Stimulated activated memory B cell treated with anti-CD40 and anti-IgM and Interleukin-4, amounts not matched to agents 10 μg/mL and 1 μg/mL and 100 μg/mL, for 72 hours (primary cell): ENCODE measurements around the gene DHFR.
"Not testable (repeated sequence)": the region's sequence is repeated elsewhere in the genome, so short reads cannot be mapped to it uniquely, and the experiment has no call there.

Source experiments
- ATAC-seq: fragments of 150-1000 bp; cut with Tn5 transposase; 2 replicates; pipeline ENCODE4 v1.10.0; 2021
- H3K27ac Mint-ChIP-seq: one replicate; pipeline ENCODE4 v1.8.0; 2022; ENCODE audit warnings: mild to moderate bottlenecking, mixed read lengths
- H3K27me3 Mint-ChIP-seq: one replicate; pipeline ENCODE4 v1.8.0; 2022; ENCODE audit warnings: mixed read lengths
- H3K36me3 Mint-ChIP-seq: one replicate; pipeline ENCODE4 v1.8.0; 2022; ENCODE audit warnings: mixed read lengths
- H3K4me1 Mint-ChIP-seq: one replicate; pipeline ENCODE4 v1.8.0; 2022; ENCODE audit warnings: mixed read lengths
- H3K4me3 Mint-ChIP-seq: one replicate; pipeline ENCODE4 v1.8.0; 2022; ENCODE audit warnings: mild to moderate bottlenecking, moderate library complexity, mixed read lengths
- H3K9me3 Mint-ChIP-seq: one replicate; pipeline ENCODE4 v1.8.0; 2022; ENCODE audit warnings: mixed read lengths

The DHFR gene

DNA sequence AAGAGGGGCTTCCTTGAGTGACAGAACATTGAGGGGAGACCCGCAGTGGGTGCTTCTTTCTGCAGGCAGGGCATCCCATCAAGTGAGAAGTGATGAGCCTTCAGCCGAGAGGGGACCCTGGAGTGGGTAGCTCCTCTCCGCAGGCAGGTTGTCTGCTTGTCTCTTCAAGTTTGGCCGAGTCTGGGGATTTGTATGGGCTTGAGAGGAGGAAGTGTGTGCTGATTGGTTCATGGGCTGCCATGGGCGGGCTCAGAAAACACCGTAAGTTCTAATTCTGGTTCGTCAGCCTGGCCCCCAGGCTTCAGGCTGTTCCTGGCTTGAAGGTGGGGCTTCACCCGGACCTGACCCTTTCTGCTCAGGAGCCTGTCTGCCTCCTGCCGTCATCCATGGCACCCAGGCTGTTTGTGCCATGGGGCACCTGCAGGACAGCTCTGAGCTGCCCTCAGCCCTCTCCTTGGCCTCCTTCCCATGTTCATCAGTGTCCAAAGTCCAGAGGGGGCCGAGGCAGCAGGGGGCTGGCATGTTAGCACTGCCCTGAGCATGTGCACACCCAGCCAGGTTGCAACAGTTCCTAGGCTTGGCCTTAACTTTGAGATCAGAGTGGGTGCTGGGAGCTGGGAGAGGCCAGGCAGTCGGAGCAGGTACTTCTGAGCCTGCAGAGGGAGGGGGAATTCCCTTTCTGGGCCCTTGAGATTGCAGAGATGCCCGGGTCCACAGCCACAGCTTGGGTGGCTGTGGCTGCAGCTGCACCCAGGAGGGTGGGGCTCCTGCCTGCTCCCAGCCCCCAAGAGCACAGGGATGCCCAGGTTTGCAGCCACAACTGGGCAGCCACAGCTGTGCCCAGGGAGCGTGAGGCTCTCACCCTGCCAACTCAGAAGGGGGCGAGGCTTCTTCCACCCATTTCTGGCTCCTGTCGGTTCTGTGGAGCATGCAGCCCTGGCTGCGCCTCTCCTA lies 13.5 kb upstream of the DHFR start:
- ATAC-seq = peak; percentile 95
- H3K36me3 Mint-ChIP-seq = peaks cover 43% of the 10 kb centered on the region
- H3K4me1 Mint-ChIP-seq = peaks cover 19% of the 10 kb centered on the region
- peak overlapping the region; percentile 77 for H3K4me3 Mint-ChIP-seq
- H3K27me3 Mint-ChIP-seq = no peaks in the 10 kb centered on the region
- H3K9me3 Mint-ChIP-seq = no peaks in the 10 kb centered on the region
- peak overlapping the region; percentile 81 for H3K27ac Mint-ChIP-seq

DNA sequence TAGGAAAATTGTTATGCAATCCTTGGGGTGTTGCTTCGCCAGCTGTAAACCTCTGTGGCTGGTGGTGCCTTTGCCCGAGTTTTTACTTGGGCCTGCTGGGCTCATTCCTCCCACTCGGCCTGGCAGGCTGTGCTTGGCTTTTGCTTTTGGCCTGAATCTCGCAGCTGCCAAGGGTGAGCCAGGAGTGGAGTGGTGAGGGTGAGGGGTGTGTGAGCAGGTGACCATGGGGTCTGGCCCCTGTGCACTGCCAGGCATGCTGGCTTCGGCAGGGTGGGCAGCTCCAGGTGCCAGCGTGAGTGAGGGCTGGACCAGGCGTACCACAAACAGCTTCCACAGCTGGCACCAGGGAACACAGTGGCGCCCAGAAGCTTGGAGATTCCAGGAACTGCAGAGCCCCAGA lies 12.6 kb upstream of the DHFR start:
- Mint-ChIP-seq H3K4me1 (peaks cover 19% of the 10 kb centered on the region), H3K27ac (peak overlapping the region; percentile 81), H3K36me3 (peaks cover 44% of the 10 kb centered on the region), H3K9me3 (no peaks in the 10 kb centered on the region), H3K27me3 (no peaks in the 10 kb centered on the region), H3K4me3 (no peak overlapping the region)
- ATAC-seq = no peak

DNA sequence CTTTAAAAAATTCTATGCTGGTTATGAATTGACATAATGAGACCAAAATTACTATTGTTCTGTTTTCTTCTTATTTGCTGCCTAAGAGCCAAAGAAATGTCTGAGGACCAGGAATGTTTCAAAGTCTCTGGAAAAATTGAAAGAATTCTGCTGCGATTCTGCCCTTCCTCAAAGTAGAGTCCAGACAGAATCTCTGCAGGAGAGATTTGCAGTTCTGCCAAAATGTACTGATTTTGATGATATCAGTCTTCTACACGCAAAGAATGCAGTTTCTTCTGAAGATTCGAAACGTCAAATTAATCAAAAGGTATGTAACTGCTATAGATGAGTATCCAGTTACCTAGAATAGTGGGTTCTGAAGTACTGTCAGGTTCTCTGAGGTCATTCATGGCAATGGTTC lies 10.3 kb upstream of the DHFR start:
- no peak overlapping the region for H3K4me3 Mint-ChIP-seq
- peaks cover 25% of the 10 kb centered on the region for H3K4me1 Mint-ChIP-seq
- H3K9me3 Mint-ChIP-seq = no peaks in the 10 kb centered on the region
- no peak overlapping the region for H3K27ac Mint-ChIP-seq
- H3K36me3 Mint-ChIP-seq = peaks cover 61% of the 10 kb centered on the region
- ATAC-seq = no peak
- H3K27me3 Mint-ChIP-seq = no peaks in the 10 kb centered on the region

DNA sequence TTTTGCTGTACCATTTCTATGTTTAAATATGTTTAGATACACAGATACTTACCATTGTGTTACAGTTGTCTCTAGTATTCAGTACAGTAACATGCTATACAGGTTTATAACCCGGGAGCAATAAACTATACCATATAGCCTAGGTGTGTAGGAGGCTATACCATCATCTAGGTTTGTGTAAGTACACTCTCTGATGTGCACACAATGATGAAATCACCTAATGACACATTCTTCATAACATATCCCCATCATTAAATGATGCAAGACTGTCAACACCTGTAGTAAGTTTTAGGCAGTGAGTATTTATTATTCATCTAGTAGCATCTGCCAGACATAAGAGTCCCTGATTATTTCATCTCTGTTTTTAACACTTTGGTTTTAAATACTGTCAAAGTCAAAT lies 7.3 kb upstream of the DHFR start:
- Mint-ChIP-seq H3K4me1 (peaks cover 6% of the 10 kb centered on the region), H3K36me3 (peaks cover 73% of the 10 kb centered on the region), H3K27me3 (no peaks in the 10 kb centered on the region), H3K27ac (no peak overlapping the region), H3K4me3 (no peak overlapping the region), H3K9me3 (no peaks in the 10 kb centered on the region)
- no peak for ATAC-seq

DNA sequence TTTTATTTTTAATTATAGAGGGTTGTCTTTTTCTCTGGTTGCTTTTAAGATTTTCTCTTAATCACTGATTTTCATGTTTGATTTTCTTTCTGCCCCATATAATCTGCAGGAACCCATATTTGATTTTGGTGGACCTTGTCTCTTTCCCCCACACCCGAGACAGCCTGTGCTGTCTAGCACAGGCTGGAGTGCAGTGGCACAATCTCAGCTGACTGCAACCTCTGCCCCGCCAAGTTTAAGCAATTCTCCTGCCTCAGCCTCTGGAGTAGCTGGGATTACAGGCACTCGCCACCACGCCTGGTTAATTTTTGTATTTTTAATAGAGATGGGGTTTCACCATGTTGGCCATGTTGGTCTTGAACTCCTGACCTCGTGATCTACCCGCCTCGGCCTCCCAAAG lies 5.9 kb upstream of the DHFR start:
- H3K27me3 Mint-ChIP-seq, H3K9me3 Mint-ChIP-seq, H3K4me1 Mint-ChIP-seq, H3K4me3 Mint-ChIP-seq, ATAC-seq, H3K27ac Mint-ChIP-seq: not testable (repeated sequence)
- peaks cover 74% of the 10 kb centered on the region for H3K36me3 Mint-ChIP-seq

DNA sequence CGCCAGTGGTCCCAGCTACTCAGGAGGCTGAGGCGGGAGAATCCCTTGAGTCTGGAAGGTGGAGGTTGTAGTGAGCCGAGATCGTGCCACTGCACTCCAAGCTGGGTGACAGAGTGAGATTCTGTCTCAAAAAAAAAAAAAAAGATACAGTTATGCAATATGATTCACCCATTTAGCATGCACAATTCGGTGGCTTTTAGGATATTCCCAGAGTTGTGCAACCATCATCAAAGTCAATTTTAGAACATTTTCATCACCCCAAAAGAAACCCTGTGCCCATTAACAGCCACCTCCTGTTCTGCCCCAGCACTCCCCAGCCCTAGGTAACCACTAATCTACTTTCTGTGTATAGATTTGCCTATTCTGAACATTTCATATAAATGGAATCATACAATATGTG lies 4.3 kb upstream of the DHFR start:
- Mint-ChIP-seq H3K4me3 (no peak overlapping the region), H3K4me1 (peaks cover 18% of the 10 kb centered on the region), H3K9me3 (no peaks in the 10 kb centered on the region), H3K27me3 (no peaks in the 10 kb centered on the region), H3K36me3 (peaks cover 59% of the 10 kb centered on the region), H3K27ac (no peak overlapping the region)
- no peak for ATAC-seq

DNA sequence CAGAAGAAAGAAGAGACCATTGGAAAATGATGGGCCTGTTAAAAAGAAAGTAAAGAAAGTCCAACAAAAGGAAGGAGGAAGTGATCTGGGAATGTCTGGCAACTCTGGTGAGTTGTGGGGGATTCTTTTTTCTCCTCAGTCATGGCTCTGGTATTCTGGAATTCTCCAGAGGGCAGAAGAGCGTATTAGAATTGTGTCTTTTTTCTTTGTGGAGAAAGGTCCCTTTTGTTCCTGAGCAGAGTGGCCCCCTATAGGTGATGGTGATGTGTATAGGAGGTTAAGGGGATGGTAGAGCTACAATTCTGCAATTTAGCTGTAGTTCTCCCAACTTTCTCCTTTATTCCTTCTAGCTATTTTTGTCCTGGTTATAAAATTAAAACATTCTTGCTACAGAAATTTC lies 1.6 kb upstream of the DHFR start:
- H3K4me1 Mint-ChIP-seq = peaks cover 31% of the 10 kb centered on the region
- no peaks in the 10 kb centered on the region for H3K27me3 Mint-ChIP-seq
- H3K9me3 Mint-ChIP-seq = no peaks in the 10 kb centered on the region
- no peak for ATAC-seq
- H3K27ac Mint-ChIP-seq = peak overlapping the region; percentile 94
- peak overlapping the region; percentile 2 for H3K4me3 Mint-ChIP-seq
- peaks cover 47% of the 10 kb centered on the region for H3K36me3 Mint-ChIP-seq

DNA sequence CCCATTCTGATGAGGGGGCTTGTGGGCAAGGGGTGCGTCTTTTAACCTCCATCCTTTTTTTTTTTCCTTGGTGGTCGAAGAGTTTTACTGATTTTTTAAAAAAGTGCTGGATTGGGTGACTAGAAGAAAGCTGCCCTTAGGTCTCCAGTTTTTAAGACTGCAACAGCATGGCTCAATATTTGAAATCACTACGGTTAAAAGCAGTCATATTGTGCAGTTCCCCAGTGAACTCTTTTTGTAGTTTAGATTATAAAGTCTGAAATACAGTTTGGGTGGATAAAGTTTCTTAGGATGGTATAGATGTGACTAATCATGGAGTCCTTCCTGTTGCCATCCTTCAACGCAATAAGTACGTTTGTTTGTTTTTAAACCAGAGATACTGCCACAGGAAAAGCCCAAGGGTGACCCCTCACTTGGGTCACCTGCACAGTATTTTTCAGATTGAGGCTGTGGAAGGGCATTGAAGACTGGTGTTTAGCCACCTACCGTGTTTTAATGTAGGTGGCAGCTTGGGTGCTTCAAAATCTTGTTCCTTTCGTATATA lies 520 bp upstream of the DHFR start:
- H3K36me3 Mint-ChIP-seq = peaks cover 36% of the 10 kb centered on the region
- no peaks in the 10 kb centered on the region for H3K27me3 Mint-ChIP-seq
- H3K4me3 Mint-ChIP-seq = peak overlapping the region; percentile 87
- peaks cover 25% of the 10 kb centered on the region for H3K4me1 Mint-ChIP-seq
- no peaks in the 10 kb centered on the region for H3K9me3 Mint-ChIP-seq
- H3K27ac Mint-ChIP-seq = peak overlapping the region; percentile 94
- no peak for ATAC-seq

DNA sequence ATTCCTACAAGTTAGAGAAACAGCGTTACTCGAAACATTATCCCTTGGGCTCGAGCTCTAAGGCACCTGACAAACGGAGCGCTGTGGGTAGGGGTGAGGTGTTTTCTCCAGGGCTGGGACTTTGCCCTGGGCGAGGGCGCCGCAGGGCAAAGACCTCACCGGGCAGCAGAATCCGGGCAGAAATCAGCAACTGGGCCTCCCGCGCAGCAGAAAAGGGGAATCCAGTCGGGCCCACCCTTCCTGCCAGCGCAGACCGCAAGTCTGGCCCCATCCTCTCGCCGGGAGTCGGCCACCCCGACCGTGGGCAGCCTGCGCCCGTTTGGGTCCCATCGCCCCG lies 761 bp downstream of the DHFR start:
- Mint-ChIP-seq H3K36me3 (peaks cover 24% of the 10 kb centered on the region), H3K9me3 (no peaks in the 10 kb centered on the region), H3K4me1 (peaks cover 25% of the 10 kb centered on the region), H3K27me3 (no peaks in the 10 kb centered on the region), H3K4me3 (peak overlapping the region; percentile 87), H3K27ac (peak overlapping the region; percentile 94)
- ATAC-seq = no peak

DNA sequence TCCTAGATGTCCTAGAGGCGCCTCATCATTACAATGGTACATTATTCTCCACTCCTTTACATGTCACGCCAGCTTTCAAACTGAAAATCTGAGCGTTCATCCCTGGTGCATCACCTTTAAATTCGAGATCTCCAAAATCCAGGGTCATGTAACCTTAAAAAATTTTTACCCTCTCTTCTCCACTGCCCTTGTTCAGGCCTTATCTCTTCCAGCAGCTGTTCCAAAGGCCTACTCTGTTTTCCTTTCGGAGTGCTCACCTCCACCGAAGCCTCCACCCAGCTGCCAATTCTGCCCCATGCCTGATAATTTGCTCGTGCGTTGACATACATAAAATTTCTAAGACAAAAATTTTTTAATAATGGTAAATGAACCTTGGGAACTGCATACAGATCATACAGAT lies 1.3 kb downstream of the DHFR start:
- H3K4me1 Mint-ChIP-seq = peaks cover 25% of the 10 kb centered on the region
- no peaks in the 10 kb centered on the region for H3K27me3 Mint-ChIP-seq
- peaks cover 25% of the 10 kb centered on the region for H3K36me3 Mint-ChIP-seq
- peak overlapping the region; percentile 87 for H3K4me3 Mint-ChIP-seq
- ATAC-seq = no peak
- H3K27ac Mint-ChIP-seq = peak overlapping the region; percentile 94
- H3K9me3 Mint-ChIP-seq = no peaks in the 10 kb centered on the region

DNA sequence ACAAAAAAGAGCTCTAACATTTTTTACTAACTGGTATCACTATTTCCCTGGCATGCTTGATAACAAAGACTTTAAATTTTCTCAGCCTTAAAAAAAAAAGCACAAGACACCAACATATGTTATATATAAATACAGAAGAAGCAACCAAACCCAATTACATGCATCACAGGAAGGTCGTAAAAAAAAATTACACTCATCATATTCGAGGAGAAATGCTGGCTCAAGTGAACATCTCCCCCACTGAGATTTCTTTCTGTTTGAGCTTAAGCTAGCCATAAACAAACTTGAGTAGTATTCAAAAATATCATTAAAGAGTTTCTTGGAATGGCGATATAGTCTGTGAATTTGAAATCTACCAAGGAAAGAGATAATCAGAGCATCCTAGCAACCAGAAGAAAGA lies 7.9 kb downstream of the DHFR start:
- peaks cover 61% of the 10 kb centered on the region for H3K36me3 Mint-ChIP-seq
- no peak for ATAC-seq

DNA sequence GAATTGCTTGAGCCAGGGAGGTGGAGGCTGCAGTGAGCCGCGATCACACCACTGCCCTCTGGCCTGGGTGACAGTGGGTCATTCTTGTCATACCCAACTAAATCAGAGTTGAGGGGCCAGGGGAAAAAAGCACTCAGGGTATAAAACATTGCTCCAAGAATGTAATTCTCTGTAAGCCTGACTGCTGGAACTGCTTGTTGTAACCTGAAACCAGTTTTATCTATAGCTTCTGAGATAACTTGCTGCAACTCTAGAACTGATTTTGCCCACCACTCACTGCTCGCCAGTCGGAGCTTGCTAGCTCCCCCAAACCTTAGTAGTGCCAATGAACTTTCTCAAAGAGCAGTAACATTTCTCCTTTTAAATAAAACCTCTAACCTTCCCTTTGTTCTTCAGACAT lies 9.9 kb downstream of the DHFR start:
- H3K27me3 Mint-ChIP-seq = no peaks in the 10 kb centered on the region
- no peak overlapping the region for H3K4me3 Mint-ChIP-seq
- peaks cover 81% of the 10 kb centered on the region for H3K36me3 Mint-ChIP-seq
- H3K9me3 Mint-ChIP-seq = no peaks in the 10 kb centered on the region
- H3K4me1 Mint-ChIP-seq = peaks cover 6% of the 10 kb centered on the region
- no peak for ATAC-seq
- H3K27ac Mint-ChIP-seq = no peak overlapping the region

More for the DNA sequence above, 7.9 kb downstream of the DHFR start:
- peaks cover 6% of the 10 kb centered on the region for H3K4me1 Mint-ChIP-seq
- no peaks in the 10 kb centered on the region for H3K9me3 Mint-ChIP-seq
- H3K4me3 Mint-ChIP-seq = no peak overlapping the region
- no peak overlapping the region for H3K27ac Mint-ChIP-seq
- H3K27me3 Mint-ChIP-seq = no peaks in the 10 kb centered on the region

DNA sequence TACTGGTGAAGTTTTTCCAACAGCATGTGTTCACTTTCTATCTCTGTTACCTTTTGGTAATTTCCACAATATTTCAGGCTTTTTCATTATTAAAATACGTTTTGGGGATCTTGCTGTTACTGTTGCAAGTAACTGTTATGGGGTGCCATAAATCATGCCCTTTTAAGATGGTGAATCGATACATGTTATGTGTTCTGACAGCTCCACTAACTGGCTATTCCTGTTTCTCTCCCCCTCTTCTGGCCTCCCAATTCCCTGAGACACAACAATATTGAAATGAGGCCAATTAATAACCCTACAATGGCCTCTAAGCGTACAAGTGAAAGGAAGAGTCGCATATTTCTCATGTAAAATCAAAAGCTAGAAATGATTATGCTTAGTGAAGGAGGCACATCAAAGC lies 13.4 kb downstream of the DHFR start:
- peaks cover 89% of the 10 kb centered on the region for H3K36me3 Mint-ChIP-seq
- no peaks in the 10 kb centered on the region for H3K9me3 Mint-ChIP-seq
- H3K4me1 Mint-ChIP-seq = no peaks in the 10 kb centered on the region
- ATAC-seq = no peak
- no peak overlapping the region for H3K27ac Mint-ChIP-seq
- no peaks in the 10 kb centered on the region for H3K27me3 Mint-ChIP-seq
- H3K4me3 Mint-ChIP-seq = no peak overlapping the region

DNA sequence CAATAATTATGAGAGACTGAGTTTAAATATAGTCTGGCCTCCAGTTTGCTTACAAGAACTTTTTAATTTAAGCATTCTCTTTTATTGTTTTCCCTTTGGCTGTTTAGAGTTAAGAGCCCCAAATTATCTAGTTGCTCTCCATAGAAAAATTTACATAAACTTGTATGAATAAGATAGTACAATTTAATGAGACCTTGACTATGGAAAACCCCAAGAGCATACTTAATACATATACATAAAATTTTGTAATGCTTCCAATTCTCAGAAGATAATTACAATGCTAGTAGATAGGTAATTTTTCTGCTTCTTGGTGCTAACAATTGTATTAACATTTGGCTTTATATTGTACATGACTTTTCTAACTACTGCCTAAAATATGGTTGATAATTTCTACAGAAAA lies 20.6 kb downstream of the DHFR start:
- Mint-ChIP-seq H3K27me3 (no peaks in the 10 kb centered on the region), H3K4me3 (no peak overlapping the region), H3K9me3 (no peaks in the 10 kb centered on the region), H3K4me1 (no peaks in the 10 kb centered on the region), H3K27ac (no peak overlapping the region), H3K36me3 (peaks cover 73% of the 10 kb centered on the region)
- no peak for ATAC-seq

DNA sequence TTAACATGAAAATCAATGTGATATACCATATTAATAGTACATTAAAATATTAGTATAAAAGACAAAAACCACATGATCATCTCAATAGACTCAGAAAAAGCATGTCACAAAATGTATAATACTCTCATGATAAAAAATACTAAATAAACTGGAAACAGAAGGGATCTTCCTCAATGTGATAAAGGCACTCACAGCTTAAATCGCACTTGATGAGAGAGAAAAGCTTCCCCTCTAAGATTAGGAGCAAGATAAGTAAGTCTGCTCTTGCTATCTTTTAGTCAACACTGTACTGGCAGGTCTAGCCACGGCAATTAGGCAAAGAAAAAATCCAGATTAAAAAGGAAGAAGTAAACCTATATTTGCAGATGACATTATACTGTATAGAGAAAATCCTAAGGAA lies 22.1 kb downstream of the DHFR start:
- Mint-ChIP-seq H3K27ac (no peak overlapping the region), H3K27me3 (no peaks in the 10 kb centered on the region), H3K9me3 (no peaks in the 10 kb centered on the region), H3K4me1 (no peaks in the 10 kb centered on the region), H3K36me3 (peaks cover 59% of the 10 kb centered on the region), H3K4me3 (no peak overlapping the region)
- ATAC-seq = no peak
